Right cardiac atrium (tissue), 5 donors: ENCODE results near the gene ST3GAL4. TPM values are rescaled to one million over a fixed set of nuclear protein-coding genes. Genes with fewer than 3 reads are reported as not detected.

Source experiments
- ATAC-seq, 2 donors: fragments of 200-7000 bp; cut with Tn5 transposase; one replicate each; pipeline versions ENCODE4 v1.8.0 to v1.9.1; 2020; ENCODE audit warnings: moderate library complexity in 2 of 2, mild to moderate bottlenecking in 1 of 2
- DNase-seq, 3 donors: peaks; one replicate each; pipeline ENCODE4 v3.0.0-alpha.2; 2020
- H3K27ac ChIP-seq: one replicate; pipeline ENCODE4 v1.5.1; 2013; ENCODE audit warnings: mild to moderate bottlenecking, low read length, control low read depth, moderate library complexity
- H3K27me3 ChIP-seq: one replicate; pipeline ENCODE4 v1.6.1; 2013; ENCODE audit not compliant: control insufficient read depth, insufficient read depth
- H3K4me1 ChIP-seq: one replicate; pipeline ENCODE4 v1.6.1; 2013; ENCODE audit warnings: low read length; ENCODE audit not compliant: control insufficient read depth, insufficient read depth
- H3K4me3 ChIP-seq: one replicate; pipeline ENCODE4 v1.5.1; 2013; ENCODE audit warnings: low read length, control low read depth
- H3K9me3 ChIP-seq: one replicate; pipeline ENCODE4 v1.6.1; 2013; ENCODE audit warnings: low read length; ENCODE audit not compliant: control insufficient read depth
- WGBS: extraction: QIAGEN DNeasy Blood & Tissue Kit; methylation state at CpG from one replicate; pipeline ENCODE4 v1.1.7; 2013; 5-methylcytosine and 5-hydroxymethylcytosine counted together
- intact Hi-C, 4 donors: fragments of 100-400 bp; cut with DNase I; formaldehyde crosslinking; loops; one replicate each; pipeline versions ENCODE4 v1.11.0 to v1.14.0; 2022 to 2023
- polyA plus RNA-seq: library from polyadenylated mRNA; stranded (reverse); fragments of 200-250 nt; gene quantifications from one replicate; pipeline ENCODE4 v1.2.3, GENCODE V29; 2013
- total RNA-seq, 4 donors: library from RNA; stranded (reverse); fragmentation: NEBNext Ultra II Directional; extraction: Animal tissue kit (Norgen Biotek cat#: 25700); gene quantifications; one replicate each; pipeline ENCODE4 v1.2.1, GENCODE V29; 2021
- donor health status: healthy with polysubstance abuse.
- donor health status: DM: no; HTN: yes; CAD: no.
- donor health status: DM: no; HTN: no; CAD: no.
- donor health status: DM: no; HTN: yes; CAD: no; lungs with severe emphysema.
- donor health status: DM: yes; HTN: yes; CAD: no.

Gene ST3GAL4
- total and polyA plus RNA-seq, 5 donors = 57.3 to 96.9 (median 62.1) TPM

- 74% methylated on average over 12 of the region's 12 CpGs for WGBS
- no peak for ATAC-seq
- Histone ChIP-seq H3K4me3 (no peak overlapping the region), H3K27me3 (no peaks in the 10 kb centered on the region), H3K9me3 (no peaks in the 10 kb centered on the region), H3K4me1 (peaks cover 15% of the 10 kb centered on the region), H3K27ac (no peak overlapping the region)
- intact Hi-C loops = no loop called here
- DNase-seq = peak in 2 of 3 donors; percentile 14 to 48
Measured at GRCh38 chr11:126408496-126408895, 53.0 kb downstream of the ST3GAL4 start.

GRCh38 chr11:126408901-126409619 lies 53.6 kb downstream of the ST3GAL4 start:
- no peaks in the 10 kb centered on the region for H3K27me3 ChIP-seq
- ATAC-seq (no peak), DNase-seq (peak in 2 of 3 donors; percentile 7 to 55)
- H3K27ac ChIP-seq = no peak overlapping the region
- intact Hi-C loops = no loop called here
- whole genome bisulfite sequencing = 78% methylated on average over 12 of the region's 12 CpGs
- H3K9me3 ChIP-seq = no peaks in the 10 kb centered on the region
- no peak overlapping the region for H3K4me3 ChIP-seq
- H3K4me1 ChIP-seq = peaks cover 15% of the 10 kb centered on the region

GRCh38 chr11:126409620-126409985 lies 54.1 kb downstream of the ST3GAL4 start:
- Histone ChIP-seq H3K4me1 (peaks cover 12% of the 10 kb centered on the region), H3K27ac (no peak overlapping the region), H3K9me3 (no peaks in the 10 kb centered on the region), H3K27me3 (no peaks in the 10 kb centered on the region), H3K4me3 (no peak overlapping the region)
- 67% methylated on average over 3 of the region's 3 CpGs for WGBS
- DNase-seq (peak in 1 of 3 donors; percentile 10), ATAC-seq (no peak)
- intact Hi-C loops = no loop called here

GRCh38 chr11:126410649-126411048 lies 55.2 kb downstream of the ST3GAL4 start:
- H3K4me3 ChIP-seq = no peak overlapping the region
- DNase-seq = peak; percentile 87 to 94 (median 91)
- ATAC-seq = peak; percentile 64 to 67
- no peaks in the 10 kb centered on the region for H3K27me3 ChIP-seq
- H3K9me3 ChIP-seq = no peaks in the 10 kb centered on the region
- H3K27ac ChIP-seq = peak overlapping the region; percentile 75
- 33% methylated on average over 6 of the region's 6 CpGs for WGBS
- intact Hi-C loops = loop anchor here in 3 of 4 donors (5.0 to 10.0 kb wide), 3 partner anchors 53 to 96 kb away; partner anchors contain the start of gene ST3GAL4 (in 1 of the 3)
- H3K4me1 ChIP-seq = peaks cover 18% of the 10 kb centered on the region

- peak overlapping the region; percentile 26 for H3K27ac ChIP-seq
- H3K27me3 ChIP-seq = no peaks in the 10 kb centered on the region
- no peak overlapping the region for H3K4me3 ChIP-seq
- 45% methylated on average over 6 of the region's 6 CpGs for WGBS
- no peaks in the 10 kb centered on the region for H3K9me3 ChIP-seq
- DNase-seq (peak; percentile 77 to 88 (median 82)), ATAC-seq (peak; percentile 34 to 48)
- intact Hi-C loops = loop anchor here in 3 of 4 donors (5.0 to 10.0 kb wide), 3 partner anchors 55 to 97 kb away; partner anchors contain the start of gene ST3GAL4 (in 1 of the 3)
- H3K4me1 ChIP-seq = peaks cover 24% of the 10 kb centered on the region
Measured at GRCh38 chr11:126411971-126412381, 56.5 kb downstream of the ST3GAL4 start.

GRCh38 chr11:126413426-126413825 lies 57.9 kb downstream of the ST3GAL4 start:
- peak in 1 of 3 donors; percentile 20 for DNase-seq
- intact Hi-C loops = loop anchor here in 3 of 4 donors (5.0 to 10.0 kb wide), 3 partner anchors 56 to 99 kb away; partner anchors contain the start of gene ST3GAL4 (in 1 of the 3)
- Histone ChIP-seq H3K9me3 (no peaks in the 10 kb centered on the region), H3K27me3 (no peaks in the 10 kb centered on the region), H3K27ac (no peak overlapping the region), H3K4me3 (no peak overlapping the region), H3K4me1 (peaks cover 24% of the 10 kb centered on the region)
- WGBS = 90% methylated on average over 11 of the region's 11 CpGs
- ATAC-seq = no peak

GRCh38 chr11:126413843-126414405 lies 58.4 kb downstream of the ST3GAL4 start:
- H3K9me3 ChIP-seq = no peaks in the 10 kb centered on the region
- intact Hi-C loops = loop anchor here in 3 of 4 donors (5.0 to 10.0 kb wide), 3 partner anchors 57 to 99 kb away; partner anchors contain the start of gene ST3GAL4 (in 1 of the 3)
- H3K4me3 ChIP-seq = no peak overlapping the region
- H3K27ac ChIP-seq = peak overlapping the region; percentile 14
- DNase-seq = no peak
- WGBS = 70% methylated on average over 9 of the region's 9 CpGs
- ATAC-seq = no peak
- peaks cover 24% of the 10 kb centered on the region for H3K4me1 ChIP-seq
- H3K27me3 ChIP-seq = no peaks in the 10 kb centered on the region

- Histone ChIP-seq H3K27me3 (no peaks in the 10 kb centered on the region), H3K27ac (peak overlapping the region; percentile 93), H3K4me3 (no peak overlapping the region), H3K4me1 (peaks cover 24% of the 10 kb centered on the region), H3K9me3 (no peaks in the 10 kb centered on the region)
- 33% methylated on average over 5 of the region's 5 CpGs for WGBS
- intact Hi-C loops = loop anchor here in 3 of 4 donors (5.0 to 10.0 kb wide), 3 partner anchors 57 to 100 kb away; partner anchors contain the start of gene ST3GAL4 (in 1 of the 3)
- ATAC-seq (peak; percentile 6 to 18), DNase-seq (peak; percentile 54 to 79 (median 77))
Measured at GRCh38 chr11:126414615-126415014, 59.1 kb downstream of the ST3GAL4 start.

- peak; percentile 50 to 58 for ATAC-seq
- H3K4me1 ChIP-seq = peaks cover 26% of the 10 kb centered on the region
- no peak overlapping the region for H3K4me3 ChIP-seq
Measured at GRCh38 chr11:126415128-126415527, 59.6 kb downstream of the ST3GAL4 start.

GRCh38 chr11:126415669-126416420 lies 60.4 kb downstream of the ST3GAL4 start:
- H3K9me3 ChIP-seq = no peaks in the 10 kb centered on the region
- H3K4me1 ChIP-seq = peaks cover 26% of the 10 kb centered on the region
- DNase-seq = peak; percentile 91 to 97 (median 93)
- H3K4me3 ChIP-seq = no peak overlapping the region
- peak overlapping the region; percentile 93 for H3K27ac ChIP-seq
- peak; percentile 56 to 69 for ATAC-seq
- WGBS = 49% methylated on average over 19 of the region's 19 CpGs
- H3K27me3 ChIP-seq = no peaks in the 10 kb centered on the region
- intact Hi-C loops = loop anchor here in 1 of 4 donors (10.0 kb wide), 1 partner anchor 101 kb away; no protein-coding TSS in a partner anchor

More at GRCh38 chr11:126415128-126415527, 59.6 kb downstream of the ST3GAL4 start:
- intact Hi-C loops = loop anchor here in 1 of 4 donors (10.0 kb wide), 1 partner anchor 100 kb away; no protein-coding TSS in a partner anchor
- peak overlapping the region; percentile 93 for H3K27ac ChIP-seq
- peak; percentile 89 to 96 (median 94) for DNase-seq
- H3K9me3 ChIP-seq = no peaks in the 10 kb centered on the region
- no peaks in the 10 kb centered on the region for H3K27me3 ChIP-seq
- WGBS = 16% methylated on average over 7 of the region's 7 CpGs
